Testis (tissue), 2 donors: Measurements from ENCODE around the gene HOXB3.

ENCODE experiments used
- CTCF ChIP-seq, 3 experiments: fragments of 450-650 bp in 2 of 3; fragments of 200-600 bp in 1 of 3; sonication (generic) in 1 of 3; IDR thresholded peaks; one replicate each; pipeline ENCODE4 v1.5.1; 2016 to 2019; ENCODE audit warnings: antibody characterized with exemption in 3 of 3, mild to moderate bottlenecking in 2 of 3, moderate library complexity in 1 of 3
- POLR2A ChIP-seq: fragments of 450-650 bp; IDR thresholded peaks from one replicate; pipeline ENCODE4 v1.6.1; 2017; ENCODE audit warnings: antibody characterized with exemption, mild to moderate bottlenecking, moderate library complexity

- TF ChIP-seq CTCF (IDR thresholded peaks at IDR 0.05) (no peak), POLR2A (no peak)
These were observed 34.5 kb downstream of the HOXB3 start for GRCh38 chr17:48555258-48556228.
